HCT116 (cell line): Measurements from ENCODE around the gene IFITM5. TPM values are rescaled to one million over a fixed set of nuclear protein-coding genes. Genes with fewer than 3 reads are reported as not detected.

Experiments
- ATAC-seq: fragments of 200-7000 bp; cut with Tn5 transposase; 2 replicates; pipeline ENCODE4 v1.9.1; 2020; ENCODE audit warnings: mild to moderate bottlenecking, moderate library complexity
- BruUV-seq: library from RNA; stranded (reverse); fragments of 400-500 nt; replicated peaks from 2 replicates; lab custom pipeline; 2021; lab: Mats Ljungman, UMichigan
- CTCF ChIA-PET: fragments of 300-600 bp; sonication (Branson Sonifier 250); formaldehyde crosslinking; loops from one replicate; lab custom pipeline; 2021; ENCODE audit warnings: antibody characterized with exemption; lab: Charles Lee
- POLR2A ChIA-PET: fragments of 300-600, 350-600 bp; sonication (Branson Sonifier 250); formaldehyde crosslinking; loops from one replicate; lab custom pipeline; 2021; ENCODE audit warnings: antibody characterized with exemption; lab: Charles Lee
- RAD21 ChIA-PET, 2 experiments: fragments of 300-600 bp; sonication (Branson Sonifier 250); formaldehyde crosslinking; loops; one replicate each; lab custom pipeline; 2023; ENCODE audit warnings: low total read pairs in 2 of 2; ENCODE audit not compliant: uncharacterized antibody in 2 of 2, unreplicated experiment in 2 of 2, low non-redundant PET in 1 of 2; lab: Charles Lee
- DNase-seq: peaks from one replicate; pipeline ENCODE4 v3.0.0-alpha.2; 2010; ENCODE audit warnings: low read depth, low spot score
- H2AFZ ChIP-seq: fragments of 200-600 bp; shearing (Covaris generic), sonication (generic); 2 replicates; pipeline ENCODE4 v1.6.1; 2017; ENCODE audit warnings: low read depth, mixed run types, mixed read lengths, antibody characterized with exemption, low read length; ENCODE audit not compliant: poor library complexity, severe bottlenecking
- H3K27ac ChIP-seq: 2 replicates; pipeline ENCODE4 v1.5.1; 2012; ENCODE audit warnings: low read depth, low read length
- H3K27me3 ChIP-seq: fragments of 200-600 bp; sonication (generic); 2 replicates; pipeline ENCODE4 v1.6.1; 2016; ENCODE audit warnings: mixed run types, low read length, mixed read lengths; ENCODE audit not compliant: insufficient read depth
- H3K36me3 ChIP-seq, 2 experiments: fragments of 200-500 bp in 1 of 2; fragments of 200-600 bp in 1 of 2; sonication (Bioruptor generic) in 1 of 2; sonication (generic) in 1 of 2; 2 replicates each; pipeline versions ENCODE4 v1.5.1 to v1.6.1; 2014 to 2016; ENCODE audit warnings: low read length in 2 of 2, inconsistent platforms in 1 of 2, mixed read lengths in 1 of 2, mixed run types in 1 of 2; ENCODE audit not compliant: insufficient read depth in 2 of 2, control insufficient read depth in 1 of 2
- H3K4me1 ChIP-seq, 2 experiments: fragments of 200-600 bp in 1 of 2; sonication (generic) in 1 of 2; 2 replicates each; pipeline versions ENCODE4 v1.5.1 to v1.6.1; 2012 to 2017; ENCODE audit warnings: low read length in 2 of 2, inconsistent platforms in 1 of 2, mild to moderate bottlenecking in 1 of 2, mixed read lengths in 1 of 2, mixed run types in 1 of 2, moderate library complexity in 1 of 2; ENCODE audit not compliant: insufficient read depth in 2 of 2, control insufficient read depth in 1 of 2
- H3K4me2 ChIP-seq: fragments of 200-600 bp; sonication (generic); 2 replicates; pipeline ENCODE4 v1.6.1; 2017; ENCODE audit warnings: mixed run types, low read length, mixed read lengths
- H3K4me3 ChIP-seq, 2 experiments: fragments of 200-600 bp in 1 of 2; sonication (generic) in 1 of 2; replicated peaks in 1 of 2; 2 replicates each; pipeline ENCODE4 v1.5.1; 2011 to 2016; ENCODE audit warnings: low read length in 2 of 2, control low read depth in 1 of 2, low read depth in 1 of 2, mild to moderate bottlenecking in 1 of 2, mixed read lengths in 1 of 2, mixed run types in 1 of 2
- H3K79me2 ChIP-seq: fragments of 200-600 bp; sonication (generic); 2 replicates; pipeline ENCODE4 v1.6.1; 2017; ENCODE audit warnings: mild to moderate bottlenecking, mixed run types, low read length, moderate library complexity, mixed read lengths; ENCODE audit not compliant: insufficient read depth
- H3K9ac ChIP-seq: fragments of 200-600 bp; sonication (generic); 2 replicates; pipeline ENCODE4 v1.6.1; 2016; ENCODE audit warnings: low read length, mixed read lengths
- H3K9me2 ChIP-seq: fragments of 200-600 bp; sonication (generic), shearing (Covaris generic); 2 replicates; pipeline ENCODE4 v1.6.1; 2017; ENCODE audit warnings: mixed run types, mild to moderate bottlenecking, moderate library complexity; ENCODE audit not compliant: insufficient read depth
- H3K9me3 ChIP-seq, 2 experiments: fragments of 200-500 bp in 1 of 2; fragments of 200-600 bp in 1 of 2; sonication (Bioruptor generic) in 1 of 2; sonication (generic) in 1 of 2; 2 replicates each; pipeline ENCODE4 v1.6.1; 2014 to 2017; ENCODE audit warnings: low read length in 2 of 2, mixed read lengths in 2 of 2, inconsistent platforms in 1 of 2, low read depth in 1 of 2, mild to moderate bottlenecking in 1 of 2, mixed run types in 1 of 2, moderate library complexity in 1 of 2; ENCODE audit not compliant: control insufficient read depth in 1 of 2, insufficient read depth in 1 of 2
- H4K20me1 ChIP-seq: fragments of 200-600 bp; sonication (generic), shearing (Covaris generic); 2 replicates; pipeline ENCODE4 v1.6.1; 2017; ENCODE audit warnings: mixed run types, mild to moderate bottlenecking, moderate library complexity; ENCODE audit not compliant: insufficient read depth
- CBX3 ChIP-seq: IDR thresholded peaks from 2 replicates; pipeline ENCODE4 v1.6.1; 2012; ENCODE audit warnings: low read depth
- CTCF ChIP-seq, 3 experiments: fragments of 200-600 bp in 1 of 3; sonication (generic) in 1 of 3; IDR thresholded peaks in 2 of 3; conservative IDR thresholded peaks in 1 of 3; 2 replicates each; pipeline ENCODE4 v1.5.1; 2012 to 2017; ENCODE audit warnings: low read depth in 2 of 3, low read length in 2 of 3, antibody characterized with exemption in 1 of 3, borderline replicate concordance in 1 of 3, control low read depth in 1 of 3, mild to moderate bottlenecking in 1 of 3, mixed read lengths in 1 of 3, mixed run types in 1 of 3, moderate library complexity in 1 of 3; ENCODE audit not compliant: insufficient read depth in 1 of 3
- ELF1 ChIP-seq: IDR thresholded peaks from 2 replicates; pipeline ENCODE4 v1.6.1; 2012; ENCODE audit warnings: low read depth, borderline replicate concordance
- JUND ChIP-seq: IDR thresholded peaks from 2 replicates; pipeline ENCODE4 v1.6.1; 2012
- POLR2A ChIP-seq: IDR thresholded peaks from 2 replicates; pipeline ENCODE4 v1.7.0; 2011; ENCODE audit warnings: borderline replicate concordance; ENCODE audit not compliant: insufficient read depth, insufficient read length; ENCODE audit errors: extremely low read depth
- POLR2AphosphoS5 ChIP-seq: IDR thresholded peaks from 2 replicates; pipeline ENCODE4 v1.6.1; 2011; ENCODE audit warnings: mild to moderate bottlenecking, low read depth, low read length, moderate library complexity
- RAD21 ChIP-seq: IDR thresholded peaks from 2 replicates; pipeline ENCODE4 v1.6.1; 2012; ENCODE audit warnings: low read depth, mild to moderate bottlenecking
- SIN3A ChIP-seq: IDR thresholded peaks from 2 replicates; pipeline ENCODE4 v1.6.1; 2012; ENCODE audit warnings: low read depth
- SP1 ChIP-seq: IDR thresholded peaks from 2 replicates; pipeline ENCODE4 v1.6.1; 2012; ENCODE audit warnings: low read depth
- TCF7L2 ChIP-seq: IDR thresholded peaks from 2 replicates; pipeline ENCODE4 v1.7.0; 2011; ENCODE audit warnings: borderline replicate concordance, inconsistent platforms; ENCODE audit not compliant: insufficient read depth, insufficient read length; ENCODE audit errors: extremely low read depth
- ZNF274 ChIP-seq: fragments of 200-500 bp; sonication (Bioruptor generic); IDR thresholded peaks from 2 replicates; pipeline ENCODE4 v1.6.1; 2014; ENCODE audit warnings: mild to moderate bottlenecking, low read depth, low read length, inconsistent platforms
- intact Hi-C: fragments of 100-400 bp; cut with micrococcal nuclease; formaldehyde crosslinking; loops from 2 replicates; pipeline ENCODE4 v1.10.0; 2022
- total RNA-seq: library from RNA; stranded (reverse); gene quantifications from one replicate; pipeline ENCODE4 v1.2.1, GENCODE V29; 2021; ENCODE audit not compliant: unreplicated experiment
- TF ChIP-seq, protein P1 (sequence below): IDR thresholded peaks from 2 replicates; pipeline ENCODE4 v1.6.1; 2012
- TF ChIP-seq, protein P2 (sequence below): IDR thresholded peaks from 2 replicates; pipeline ENCODE4 v1.6.1; 2012; ENCODE audit warnings: low read depth
- TF ChIP-seq, protein P3 (sequence below): IDR thresholded peaks from 2 replicates; pipeline ENCODE4 v1.6.1; 2012

The IFITM5 gene
- total RNA-seq, 1 experiment from 2014 or later, result not detected

DNA sequence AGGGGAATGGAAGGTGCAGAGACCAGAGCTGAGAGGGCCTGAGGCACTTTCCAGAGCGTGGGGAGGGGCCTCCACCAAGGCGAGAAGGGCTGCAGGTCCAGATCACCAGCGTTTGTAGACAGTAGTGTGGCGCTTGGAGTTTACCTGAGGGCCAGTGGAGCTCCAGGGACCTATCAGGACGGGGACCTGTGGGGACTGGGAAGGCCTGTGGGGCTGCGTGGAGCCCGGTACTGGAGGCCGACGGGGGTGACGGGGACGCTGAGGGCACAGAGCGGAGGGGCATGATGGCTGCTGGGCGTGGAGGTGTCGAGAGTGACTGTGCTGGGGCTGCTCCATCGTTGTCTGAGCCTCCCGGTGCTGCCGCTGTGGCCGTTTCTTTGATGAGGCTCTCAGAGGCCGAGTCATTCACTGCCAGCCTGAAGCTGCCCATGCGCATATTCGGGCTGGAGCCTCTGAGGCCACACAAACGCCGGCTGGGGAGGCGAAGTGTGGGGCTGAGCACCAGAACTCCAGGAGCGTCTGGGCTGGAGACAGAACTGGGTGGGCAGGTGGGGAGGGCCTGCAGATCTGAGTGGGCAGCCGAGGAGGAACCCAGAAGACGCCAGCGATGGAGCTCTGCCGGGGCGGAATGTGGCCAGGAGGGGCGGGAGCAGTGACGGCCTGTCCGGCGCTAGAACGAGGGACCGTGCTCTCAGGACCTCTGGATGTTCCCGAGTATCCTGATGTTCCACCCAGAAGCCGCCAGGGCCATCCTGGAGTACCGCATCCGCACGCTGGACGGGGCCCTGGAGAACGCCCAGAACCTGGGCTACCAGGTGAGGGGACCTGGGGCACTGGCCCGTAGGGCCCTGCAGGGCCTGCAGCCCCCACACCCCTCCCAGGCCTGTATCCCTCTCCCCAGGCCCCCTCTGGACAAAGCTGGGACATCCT, 7.8 kb downstream of the IFITM5 start:
- no peaks in the 10 kb centered on the region for H4K20me1 ChIP-seq
- no peak overlapping the region for H2AFZ ChIP-seq
- ChIA-PET RAD21 (no interaction called here), POLR2A (no interaction called here), CTCF (no interaction called here)
- no peak for DNase-seq
- peaks cover 0 to 5% of the 10 kb centered on the region in 2 experiments; a peak in 3 of 4 replicates for H3K36me3 ChIP-seq
- no peaks in the 10 kb centered on the region for H3K27me3 ChIP-seq
- H3K9me2 ChIP-seq, result no peaks in the 10 kb centered on the region
- intact Hi-C loops, result no loop called here
- no peak for ATAC-seq
- H3K4me2 ChIP-seq, result no peak overlapping the region
- no peak overlapping the region for H3K4me3 ChIP-seq
- H3K27ac ChIP-seq, result no peak overlapping the region
- no peaks in the 10 kb centered on the region for H3K9me3 ChIP-seq
- TF ChIP-seq, protein P1, sequence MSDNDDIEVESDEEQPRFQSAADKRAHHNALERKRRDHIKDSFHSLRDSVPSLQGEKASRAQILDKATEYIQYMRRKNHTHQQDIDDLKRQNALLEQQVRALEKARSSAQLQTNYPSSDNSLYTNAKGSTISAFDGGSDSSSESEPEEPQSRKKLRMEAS, result no peak
- no peak for TF ChIP-seq POLR2AphosphoS5
- no peak for TF ChIP-seq CTCF (IDR thresholded peaks at IDR 0.05 in 2 of 3, conservative IDR thresholded peaks at IDR 0.05 in 1 of 3; ENCODE audit: borderline replicate concordance in 1 of 3, insufficient read depth in 1 of 3, low read depth in 2 of 3, low read length in 2 of 3)
- TF ChIP-seq CBX3, result no peak
- TF ChIP-seq, protein P2, sequence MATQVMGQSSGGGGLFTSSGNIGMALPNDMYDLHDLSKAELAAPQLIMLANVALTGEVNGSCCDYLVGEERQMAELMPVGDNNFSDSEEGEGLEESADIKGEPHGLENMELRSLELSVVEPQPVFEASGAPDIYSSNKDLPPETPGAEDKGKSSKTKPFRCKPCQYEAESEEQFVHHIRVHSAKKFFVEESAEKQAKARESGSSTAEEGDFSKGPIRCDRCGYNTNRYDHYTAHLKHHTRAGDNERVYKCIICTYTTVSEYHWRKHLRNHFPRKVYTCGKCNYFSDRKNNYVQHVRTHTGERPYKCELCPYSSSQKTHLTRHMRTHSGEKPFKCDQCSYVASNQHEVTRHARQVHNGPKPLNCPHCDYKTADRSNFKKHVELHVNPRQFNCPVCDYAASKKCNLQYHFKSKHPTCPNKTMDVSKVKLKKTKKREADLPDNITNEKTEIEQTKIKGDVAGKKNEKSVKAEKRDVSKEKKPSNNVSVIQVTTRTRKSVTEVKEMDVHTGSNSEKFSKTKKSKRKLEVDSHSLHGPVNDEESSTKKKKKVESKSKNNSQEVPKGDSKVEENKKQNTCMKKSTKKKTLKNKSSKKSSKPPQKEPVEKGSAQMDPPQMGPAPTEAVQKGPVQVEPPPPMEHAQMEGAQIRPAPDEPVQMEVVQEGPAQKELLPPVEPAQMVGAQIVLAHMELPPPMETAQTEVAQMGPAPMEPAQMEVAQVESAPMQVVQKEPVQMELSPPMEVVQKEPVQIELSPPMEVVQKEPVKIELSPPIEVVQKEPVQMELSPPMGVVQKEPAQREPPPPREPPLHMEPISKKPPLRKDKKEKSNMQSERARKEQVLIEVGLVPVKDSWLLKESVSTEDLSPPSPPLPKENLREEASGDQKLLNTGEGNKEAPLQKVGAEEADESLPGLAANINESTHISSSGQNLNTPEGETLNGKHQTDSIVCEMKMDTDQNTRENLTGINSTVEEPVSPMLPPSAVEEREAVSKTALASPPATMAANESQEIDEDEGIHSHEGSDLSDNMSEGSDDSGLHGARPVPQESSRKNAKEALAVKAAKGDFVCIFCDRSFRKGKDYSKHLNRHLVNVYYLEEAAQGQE, result no peak
- no peak for TF ChIP-seq SIN3A
- TF ChIP-seq JUND, result no peak
- TF ChIP-seq ZNF274, result no peak
- no peak for TF ChIP-seq POLR2A
- TF ChIP-seq SP1, result no peak
- no peak for TF ChIP-seq ELF1
- TF ChIP-seq TCF7L2, result no peak
- TF ChIP-seq RAD21, result no peak
- TF ChIP-seq, protein P3, sequence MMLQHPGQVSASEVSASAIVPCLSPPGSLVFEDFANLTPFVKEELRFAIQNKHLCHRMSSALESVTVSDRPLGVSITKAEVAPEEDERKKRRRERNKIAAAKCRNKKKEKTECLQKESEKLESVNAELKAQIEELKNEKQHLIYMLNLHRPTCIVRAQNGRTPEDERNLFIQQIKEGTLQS, result no peak
- H3K9ac ChIP-seq, result no peak overlapping the region
- peaks cover 7% of the 10 kb centered on the region; the same call in 1 of the 2 replicates for H3K79me2 ChIP-seq
- peaks cover 14 to 25% of the 10 kb centered on the region in 2 experiments for H3K4me1 ChIP-seq
- BruUV-seq, result no TSS peak
